HEK293 (cell line): ENCODE results near the gene THAP11.

Source experiments
- CTCF ChIA-PET: fragments of 350-600 bp; formaldehyde crosslinking; extraction: SDS; loops from one replicate; lab custom pipeline; 2021; ENCODE audit warnings: antibody characterized with exemption; lab: Yijun Ruan, JAX
- POLR2A ChIA-PET: fragments of 300-600 bp; formaldehyde crosslinking; extraction: SDS; loops from one replicate; lab custom pipeline; 2020; ENCODE audit warnings: antibody characterized with exemption, inconsistent platforms; lab: Yijun Ruan, JAX
- H3K27ac ChIP-seq: fragments of 200-500 bp; sonication (Bioruptor generic); 2 replicates; pipeline ENCODE4 v1.5.1; 2014; ENCODE audit warnings: low read depth, low read length, control low read depth, inconsistent platforms; ENCODE audit errors: extremely low read depth
- H3K36me3 ChIP-seq, 2 experiments: fragments of 200-500 bp in 1 of 2; sonication (Bioruptor generic) in 1 of 2; 1 replicate in 1 of 2; 2 replicates in 1 of 2; pipeline ENCODE4 v1.5.1; 2014 to 2017; ENCODE audit warnings: inconsistent platforms in 2 of 2, low read length in 2 of 2; ENCODE audit not compliant: control insufficient read depth in 2 of 2, insufficient read depth in 1 of 2
- H3K4me1 ChIP-seq: fragments of 200-500 bp; sonication (Bioruptor generic); 2 replicates; pipeline ENCODE4 v1.5.1; 2014; ENCODE audit warnings: mild to moderate bottlenecking, low read length, inconsistent platforms; ENCODE audit not compliant: control insufficient read depth, insufficient read depth
- H3K4me3 ChIP-seq: 2 replicates; pipeline ENCODE4 v1.5.1; 2011; ENCODE audit warnings: low read depth, mild to moderate bottlenecking, control low read depth, low read length, moderate library complexity
- H3K9me3 ChIP-seq: fragments of 200-500 bp; sonication (Bioruptor generic); 2 replicates; pipeline ENCODE4 v1.5.1; 2014; ENCODE audit warnings: low read depth, low read length, inconsistent platforms; ENCODE audit not compliant: control insufficient read depth, insufficient read depth
- BCL6B ChIP-seq: fragments of 450-650 bp; formaldehyde crosslinking; IDR thresholded peaks from 2 replicates; pipeline ENCODE4 v1.5.1; 2017; ENCODE audit warnings: missing biosample characterization, missing genetic modification characterization
- KLF16 ChIP-seq: fragments of 450-650 bp; formaldehyde crosslinking; IDR thresholded peaks from 2 replicates; pipeline ENCODE4 v1.5.1; 2017; ENCODE audit warnings: missing biosample characterization, missing genetic modification characterization
- KLF9 ChIP-seq: fragments of 450-650 bp; formaldehyde crosslinking; IDR thresholded peaks from 2 replicates; pipeline ENCODE4 v1.5.1; 2016; ENCODE audit warnings: missing biosample characterization, missing genetic modification characterization, low read depth
- MYNN ChIP-seq: fragments of 450-650 bp; formaldehyde crosslinking; IDR thresholded peaks from 2 replicates; pipeline ENCODE4 v1.5.1; 2016; ENCODE audit warnings: missing biosample characterization, missing genetic modification characterization, borderline replicate concordance
- PRDM1 ChIP-seq: fragments of 450-650 bp; formaldehyde crosslinking; IDR thresholded peaks from 2 replicates; pipeline ENCODE4; 2016; ENCODE audit warnings: missing biosample characterization, missing genetic modification characterization
- PRDM10 ChIP-seq: fragments of 450-650 bp; formaldehyde crosslinking; IDR thresholded peaks from 2 replicates; pipeline ENCODE4 v1.5.1; 2016; ENCODE audit warnings: missing biosample characterization, missing genetic modification characterization
- RBAK ChIP-seq: fragments of 450-650 bp; formaldehyde crosslinking; IDR thresholded peaks from 2 replicates; pipeline ENCODE4 v1.5.1; 2016; ENCODE audit warnings: missing biosample characterization, missing genetic modification characterization
- SALL2 ChIP-seq: fragments of 450-650 bp; formaldehyde crosslinking; IDR thresholded peaks from 2 replicates; pipeline ENCODE4 v1.5.0; 2017; ENCODE audit warnings: missing biosample characterization, mild to moderate bottlenecking, missing genetic modification characterization, borderline replicate concordance
- SETDB1 ChIP-seq: IDR thresholded peaks from one replicate; pipeline ENCODE4 v1.6.1; 2017; ENCODE audit warnings: mild to moderate bottlenecking, low read length, moderate library complexity, mixed read lengths; ENCODE audit not compliant: insufficient read length
- TSHZ1 ChIP-seq: fragments of 450-650 bp; formaldehyde crosslinking; IDR thresholded peaks from 2 replicates; pipeline ENCODE4 v1.5.1; 2016; ENCODE audit warnings: missing biosample characterization, missing genetic modification characterization, borderline replicate concordance
- ZBTB20 ChIP-seq: fragments of 450-650 bp; formaldehyde crosslinking; IDR thresholded peaks from 2 replicates; pipeline ENCODE4 v1.5.1; 2016; ENCODE audit warnings: missing biosample characterization, missing genetic modification characterization
- ZBTB21 ChIP-seq: fragments of 450-650 bp; formaldehyde crosslinking; IDR thresholded peaks from 2 replicates; pipeline ENCODE4 v1.5.1; 2017; ENCODE audit warnings: missing biosample characterization, missing genetic modification characterization
- ZNF112 ChIP-seq: fragments of 450-650 bp; formaldehyde crosslinking; IDR thresholded peaks from 2 replicates; pipeline ENCODE4 v1.5.0; 2017; ENCODE audit warnings: missing biosample characterization, missing genetic modification characterization
- ZNF121 ChIP-seq: fragments of 450-650 bp; formaldehyde crosslinking; IDR thresholded peaks from 2 replicates; pipeline ENCODE4 v1.5.1; 2016; ENCODE audit warnings: missing biosample characterization, missing genetic modification characterization
- ZNF148 ChIP-seq: fragments of 450-650 bp; formaldehyde crosslinking; IDR thresholded peaks from 2 replicates; pipeline ENCODE4 v1.5.0; 2017; ENCODE audit warnings: missing biosample characterization, missing genetic modification characterization, borderline replicate concordance
- ZNF174 ChIP-seq: fragments of 450-650 bp; formaldehyde crosslinking; IDR thresholded peaks from 2 replicates; pipeline ENCODE4 v1.5.0; 2017; ENCODE audit warnings: missing biosample characterization, mild to moderate bottlenecking, missing genetic modification characterization
- ZNF266 ChIP-seq: fragments of 450-650 bp; formaldehyde crosslinking; IDR thresholded peaks from 2 replicates; pipeline ENCODE4 v1.5.1; 2016; ENCODE audit warnings: missing biosample characterization, missing genetic modification characterization, low read depth
- ZNF335 ChIP-seq: fragments of 450-650 bp; formaldehyde crosslinking; conservative IDR thresholded peaks from 2 replicates; pipeline ENCODE4 v1.5.1; 2016; ENCODE audit warnings: missing biosample characterization, missing genetic modification characterization
- ZNF341 ChIP-seq: fragments of 450-650 bp; formaldehyde crosslinking; IDR thresholded peaks from 2 replicates; pipeline ENCODE4; 2016; ENCODE audit warnings: low read depth, missing biosample characterization, missing genetic modification characterization
- ZNF37A ChIP-seq: fragments of 450-650 bp; IDR thresholded peaks from 2 replicates; pipeline ENCODE4 v1.5.1; 2018; ENCODE audit warnings: missing biosample characterization, missing genetic modification characterization
- ZNF664 ChIP-seq: fragments of 450-650 bp; formaldehyde crosslinking; IDR thresholded peaks from 2 replicates; pipeline ENCODE4 v1.5.1; 2016; ENCODE audit warnings: missing biosample characterization, missing genetic modification characterization

The THAP11 gene

GRCh38 chr16:67842509-67843342 lies 606 bp downstream of the THAP11 start (continued):
- TF ChIP-seq ZNF664 (no peak), KLF9 (0 out of 2 replicates have a peak, but pooled peaks have one; percentile 17), ZNF174 (no peak), ZNF341 (peak; percentile 89), ZNF148 (tag by site-specific recombination) (no peak), SALL2 (tag by site-specific recombination) (no peak), RBAK (no peak), ZNF121 (tag by site-specific recombination) (no peak), ZNF335 (no peak), ZNF112 (tag by site-specific recombination) (no peak), BCL6B (0 out of 2 replicates have a peak, but pooled peaks have one; percentile 9), ZBTB21 (tag by site-specific recombination) (no peak), KLF16 (peak; percentile 17; the same call in 1 of the 2 replicates), PRDM1 (0 out of 2 replicates have a peak, but pooled peaks have one; percentile 41), SETDB1 (no peak), MYNN (tag by site-specific recombination) (no peak), ZNF266 (tag by site-specific recombination) (no peak), TSHZ1 (tag by site-specific recombination) (no peak)

- Histone ChIP-seq H3K4me1 (peaks cover 16% of the 10 kb centered on the region), H3K27ac (peak overlapping the region; percentile 99), H3K9me3 (no peaks in the 10 kb centered on the region), H3K4me3 (peak overlapping the region; percentile 92), H3K36me3 (peaks cover 0 to 16% of the 10 kb centered on the region in 2 experiments; a peak in 1 of 3 replicates)
- TF ChIP-seq ZNF37A: no peak
- no peak for TF ChIP-seq PRDM10 (tag by site-specific recombination)
- peak; percentile 15; the same call in 1 of the 2 replicates for TF ChIP-seq ZBTB20 (tag by site-specific recombination)
- POLR2A ChIA-PET: interaction anchor here (1.4 to 4.3 kb wide), 2 partner anchors 10 to 30 kb away, joined by 3 to 38 read pairs; no protein-coding TSS in a partner anchor
- CTCF ChIA-PET: interaction anchor here (0.7 to 2.9 kb wide), 3 partner anchors 27 to 322 kb away, joined by 3 to 13 read pairs (median 3); no protein-coding TSS in a partner anchor
Observed at GRCh38 chr16:67843343-67843765, 1.2 kb downstream of the THAP11 start.
